Activated CD8-positive, alpha-beta memory T cell treated with anti-CD3 and anti-CD28 coated beads for 4 hours (primary cell): ENCODE data around the gene TMEM18.

ENCODE experiments used
- DNase-seq, 2 donors: peaks; one replicate each; pipeline ENCODE4 v3.0.0-alpha.2; 2020; ENCODE audit warnings: low read depth in 2 of 2

The TMEM18 gene

DNA sequence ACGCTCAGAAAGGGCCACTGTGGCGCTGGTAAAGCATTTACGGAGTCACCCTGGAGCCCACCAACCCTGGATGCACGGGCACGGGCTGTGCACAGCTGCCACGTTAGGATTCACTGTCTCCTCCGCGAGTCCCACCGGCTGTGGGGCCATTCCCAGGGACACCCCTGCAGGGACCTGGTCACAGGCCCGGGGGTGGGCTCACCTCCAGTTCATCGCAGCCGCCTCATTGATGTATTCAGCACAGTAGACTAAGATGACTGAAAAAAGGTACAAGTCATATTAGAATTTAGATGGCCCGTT is 4.7 kb downstream of the TMEM18 start:
- DNase-seq, result no peak

DNA sequence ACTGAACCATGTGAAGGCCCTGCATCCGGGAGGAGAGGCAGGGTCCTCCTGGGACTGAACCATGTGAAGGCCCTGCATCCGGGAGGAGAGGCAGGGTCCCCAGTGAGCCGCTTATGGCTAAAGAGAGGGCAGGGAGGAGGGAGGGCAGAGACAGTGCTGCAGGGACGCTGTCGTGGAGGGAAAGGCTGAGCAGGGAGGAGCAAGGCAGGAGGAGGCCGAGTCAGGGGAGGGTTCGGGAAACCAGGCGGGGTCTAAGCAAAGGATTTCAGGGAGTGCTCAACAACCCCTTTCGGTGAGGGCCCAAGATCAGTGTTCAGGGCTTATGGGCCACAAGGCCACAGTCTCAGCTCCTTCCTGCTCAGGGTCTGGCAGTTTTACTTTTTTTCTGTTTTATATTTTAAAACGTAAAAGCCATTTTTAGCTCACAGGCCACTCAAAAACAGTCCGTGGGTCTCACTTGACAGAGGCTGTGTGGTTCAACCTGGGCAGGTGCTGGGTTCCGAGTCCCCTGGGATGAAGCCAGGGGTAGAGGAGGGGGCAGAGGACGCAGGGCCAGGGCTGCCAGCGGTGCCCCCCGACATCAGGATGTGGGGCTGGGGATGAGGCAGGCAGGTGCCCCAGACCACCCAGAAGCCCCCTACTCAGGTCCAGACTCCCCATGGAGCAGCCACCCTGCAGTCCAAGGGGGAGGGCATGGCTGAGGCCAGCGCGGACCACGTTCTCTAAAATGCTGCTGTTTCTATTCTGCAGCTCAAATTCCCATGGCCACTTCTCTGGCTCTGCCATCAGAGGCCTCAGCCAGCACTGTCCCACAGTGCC is 5.2 kb downstream of the TMEM18 start:
- no peak for DNase-seq

GRCh38 chr2:671072-671471 is 6.1 kb downstream of the TMEM18 start:
- no peak for DNase-seq

- DNase-seq, result no peak
Measured at GRCh38 chr2:670637-671036, 6.6 kb downstream of the TMEM18 start.

DNA sequence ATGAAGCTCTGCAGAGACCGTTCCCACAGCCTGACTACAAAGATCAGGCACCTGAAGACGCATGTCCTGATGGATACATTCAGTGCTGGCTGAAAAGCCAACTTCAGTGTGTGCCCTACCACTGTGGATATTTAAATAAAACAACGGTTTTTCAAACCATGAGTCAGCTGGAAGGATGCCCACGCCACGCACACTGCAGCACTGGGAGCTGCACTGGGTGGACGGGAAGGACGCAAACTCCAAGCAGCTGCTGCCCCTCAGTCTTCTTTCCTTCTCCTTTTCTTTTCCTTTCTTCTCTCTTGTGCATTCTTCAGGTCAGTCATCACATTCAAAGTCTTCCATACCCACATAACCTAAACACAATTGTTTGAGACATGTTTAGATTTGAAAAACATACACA is 7.9 kb downstream of the TMEM18 start:
- DNase-seq, result no peak

DNA sequence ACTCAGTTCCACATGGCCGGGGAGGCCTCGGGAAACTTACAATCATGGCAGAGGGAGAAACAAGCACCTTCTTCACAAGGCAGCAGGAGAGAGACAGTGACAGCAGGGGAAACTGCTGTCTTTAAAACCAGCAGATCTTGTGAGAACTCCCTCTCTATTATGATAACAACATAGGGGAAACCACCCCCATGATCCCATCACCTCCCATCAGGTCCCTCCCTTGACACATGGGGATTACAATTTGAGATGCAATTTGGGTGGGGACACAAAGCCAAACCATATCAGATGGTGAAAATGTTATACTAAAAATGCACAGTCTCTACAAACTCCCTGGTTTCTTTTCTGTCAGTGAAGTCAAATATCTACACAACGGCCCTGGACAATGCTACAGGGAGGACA is 9.2 kb downstream of the TMEM18 start:
- DNase-seq, result no peak

DNA sequence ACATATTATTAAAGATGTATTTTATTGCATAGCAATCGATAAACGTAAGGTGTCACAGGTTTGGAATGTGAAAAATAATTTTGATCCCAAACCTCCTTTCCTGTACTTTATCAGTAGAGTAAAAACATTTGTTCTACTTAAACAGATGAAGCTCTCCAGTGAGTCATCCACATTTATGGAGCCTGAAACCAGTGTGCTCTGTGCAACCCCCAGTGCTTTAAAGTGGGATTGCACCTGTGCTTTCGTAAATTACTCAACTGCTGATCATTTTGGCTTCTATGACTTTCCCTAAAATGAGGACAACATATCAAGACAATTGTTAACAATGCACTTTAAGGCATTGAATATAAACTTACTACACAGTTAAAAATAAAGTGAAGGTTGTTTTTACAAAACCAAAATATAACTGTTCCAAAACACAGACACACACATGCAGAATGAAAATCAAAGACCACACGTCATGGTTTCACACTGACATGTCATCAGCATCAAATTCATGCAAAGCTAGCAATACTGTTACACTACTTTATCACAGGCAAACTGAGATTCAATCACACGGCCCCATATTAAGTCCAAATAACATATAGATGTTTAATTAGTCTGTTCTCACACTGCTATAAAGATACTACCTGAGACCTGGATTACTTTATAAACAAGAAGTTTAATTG is 9.7 kb downstream of the TMEM18 start:
- DNase-seq, result no peak

DNA sequence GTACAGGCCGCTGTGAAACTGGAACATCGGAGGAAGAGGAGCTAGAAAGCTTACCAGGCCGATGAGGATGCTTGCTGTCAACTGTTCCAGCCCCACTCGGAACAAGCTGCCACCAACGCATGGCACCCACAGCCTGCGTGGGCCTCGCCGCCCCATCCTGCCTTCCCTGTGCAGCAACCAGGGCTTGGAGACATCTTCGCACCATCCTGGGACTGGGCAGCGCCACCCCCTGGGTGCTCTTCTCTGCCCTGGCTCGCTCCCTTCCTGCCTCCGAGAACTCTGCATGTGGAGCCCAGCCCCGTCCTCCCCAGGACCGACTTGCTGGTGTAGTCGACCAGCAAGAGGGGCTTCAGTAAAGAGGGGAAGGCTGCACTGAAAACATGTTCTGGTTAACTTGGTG is 10.8 kb downstream of the TMEM18 start:
- DNase-seq, result no peak

DNA sequence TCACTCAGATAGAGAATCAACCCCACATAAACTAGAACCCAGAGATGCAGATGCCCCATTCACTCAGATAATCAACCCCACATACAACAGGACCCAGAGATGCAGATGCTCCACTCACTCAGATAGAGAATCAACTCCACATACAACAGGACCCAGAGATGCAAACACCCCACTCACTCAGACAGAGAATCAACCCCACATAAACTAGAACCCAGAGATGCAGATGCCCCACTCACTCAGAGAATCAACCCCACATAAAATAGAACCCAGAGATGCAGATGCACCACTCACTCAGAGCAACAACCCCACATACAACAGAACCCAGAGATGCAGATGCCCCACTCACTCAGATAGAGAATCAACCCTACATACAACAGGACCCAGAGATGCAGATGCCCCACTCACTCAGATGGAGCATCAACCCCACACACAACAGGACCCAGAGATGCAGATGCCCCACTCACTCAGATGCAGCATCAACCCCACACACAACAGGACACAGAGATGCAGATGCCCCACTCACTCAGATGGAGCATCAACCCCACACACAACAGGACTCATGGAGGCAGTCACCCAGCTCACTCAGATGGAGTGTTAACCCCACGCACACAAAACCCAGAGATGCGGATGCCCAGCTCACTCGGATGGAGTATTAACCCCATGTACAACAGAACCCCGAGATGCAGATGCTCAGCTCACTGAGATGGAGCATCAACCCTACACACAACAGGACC is 11.7 kb downstream of the TMEM18 start:
- no peak for DNase-seq

DNA sequence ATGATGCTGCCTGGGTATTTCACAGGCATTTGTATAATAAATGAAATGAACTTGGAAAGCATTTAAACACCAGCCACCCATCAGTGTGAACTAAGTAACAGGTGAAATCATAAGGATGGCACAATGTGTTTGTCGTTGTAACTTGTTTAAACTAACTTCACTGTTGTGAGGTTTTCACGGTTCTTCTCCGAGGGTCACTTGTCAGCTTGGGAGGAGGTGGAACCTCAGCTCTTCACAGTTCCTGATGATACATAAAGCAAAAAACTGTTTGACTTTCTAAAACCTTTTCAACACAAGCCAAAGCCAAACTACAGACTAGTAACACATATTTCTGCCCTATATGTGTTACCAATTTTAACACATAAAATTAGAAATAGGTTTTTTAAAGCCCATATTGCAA is 13.1 kb downstream of the TMEM18 start:
- DNase-seq, result no peak

- no peak for DNase-seq
Measured at GRCh38 chr2:663221-663620, 14.0 kb downstream of the TMEM18 start.

DNA sequence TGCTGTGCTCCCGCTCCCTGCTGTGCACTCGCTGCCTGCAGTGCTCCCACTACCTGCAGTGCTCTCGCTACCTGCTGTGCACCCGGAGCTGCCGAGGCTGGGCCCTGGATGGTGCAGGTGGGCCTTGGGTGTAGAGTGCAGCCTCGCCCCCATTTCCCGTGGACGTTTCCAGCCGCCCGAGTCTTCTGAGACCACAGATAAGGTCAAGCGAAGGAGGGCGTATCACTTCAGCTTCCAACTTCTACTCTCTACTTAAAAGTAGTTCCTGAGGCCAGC is 15.9 kb downstream of the TMEM18 start:
- DNase-seq, result no peak

GRCh38 chr2:660586-661359 is 16.4 kb downstream of the TMEM18 start:
- DNase-seq, result no peak

GRCh38 chr2:660029-660428 is 17.2 kb downstream of the TMEM18 start:
- no peak for DNase-seq

DNA sequence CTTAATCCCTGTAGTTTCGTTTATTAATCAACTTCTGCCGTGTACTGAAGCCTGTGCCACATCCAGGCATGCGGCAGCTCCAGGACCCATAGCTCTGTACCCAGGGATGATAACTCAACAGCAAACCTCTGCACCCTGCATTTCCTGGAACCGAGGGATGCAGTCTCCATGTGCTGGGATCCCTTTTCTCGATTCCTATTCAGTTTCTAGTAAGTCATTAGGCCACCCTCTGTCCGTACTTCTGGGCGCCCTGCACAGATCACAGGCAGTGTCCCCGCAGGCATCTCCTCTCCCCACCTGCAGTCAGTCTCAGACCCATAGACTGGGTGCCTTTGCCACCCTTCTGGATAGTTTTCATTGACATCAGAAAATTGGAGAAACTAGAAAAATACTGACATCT is 18.8 kb downstream of the TMEM18 start:
- DNase-seq, result no peak

GRCh38 chr2:657766-658165 is 19.4 kb downstream of the TMEM18 start:
- DNase-seq, result no peak

DNA sequence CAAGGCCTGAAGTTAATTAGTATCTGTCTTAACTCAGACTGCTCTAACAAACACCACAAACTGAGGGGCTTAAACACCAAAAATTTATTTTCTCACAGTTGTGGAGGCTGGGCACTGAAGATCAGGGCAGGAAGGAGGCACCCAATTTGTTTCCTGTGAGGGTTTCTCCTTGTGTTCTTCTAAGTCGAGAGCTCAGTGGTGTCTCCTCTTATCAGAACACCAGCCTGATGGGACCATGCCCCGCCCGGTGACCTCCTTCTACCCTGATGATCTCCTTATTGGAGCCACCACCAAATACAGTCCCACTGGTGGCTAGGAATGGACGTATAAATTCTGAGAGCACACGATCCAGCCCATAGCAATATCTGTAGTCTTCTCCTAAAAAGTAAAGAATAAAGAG is 20.5 kb downstream of the TMEM18 start:
- no peak for DNase-seq

DNA sequence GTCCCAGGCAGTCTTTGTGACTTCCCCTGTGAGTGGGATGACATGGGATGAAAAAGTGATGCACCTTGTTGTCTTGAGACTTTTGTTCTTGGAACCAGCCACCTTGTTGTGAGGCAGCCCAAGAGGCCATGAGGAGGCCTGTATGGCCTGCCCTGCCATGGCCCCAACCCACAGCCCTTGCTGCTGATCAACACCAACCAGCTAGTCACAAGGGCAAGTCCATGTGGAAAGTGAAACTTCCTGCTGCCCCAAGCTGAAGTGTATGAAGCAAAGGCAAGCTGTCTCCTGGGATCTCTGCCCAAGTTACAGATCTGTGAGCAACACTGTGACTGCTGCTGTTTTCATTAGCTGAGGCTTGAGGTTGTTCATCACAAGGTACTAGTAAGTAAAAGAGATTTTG is 21.6 kb downstream of the TMEM18 start:
- DNase-seq, result no peak

DNA sequence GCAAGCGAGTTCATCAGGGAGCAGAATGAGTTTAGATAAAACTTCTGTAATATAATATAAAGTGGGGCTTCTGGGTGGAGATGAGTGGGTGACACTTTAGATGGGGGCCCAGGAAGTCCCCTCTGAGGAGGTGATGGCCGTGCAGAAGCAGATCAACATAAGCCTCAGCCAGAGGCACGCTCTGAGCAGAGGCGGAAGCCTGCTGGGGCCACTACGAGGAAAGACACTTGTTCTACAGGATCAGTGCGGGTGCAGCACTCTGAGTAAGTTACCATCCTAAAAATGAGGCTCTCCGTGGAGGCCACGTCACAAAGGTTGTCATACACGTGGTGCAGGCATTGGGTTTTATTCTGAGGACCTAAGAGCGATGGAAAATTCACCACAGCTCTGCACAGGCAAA is 22.3 kb downstream of the TMEM18 start:
- no peak for DNase-seq

DNA sequence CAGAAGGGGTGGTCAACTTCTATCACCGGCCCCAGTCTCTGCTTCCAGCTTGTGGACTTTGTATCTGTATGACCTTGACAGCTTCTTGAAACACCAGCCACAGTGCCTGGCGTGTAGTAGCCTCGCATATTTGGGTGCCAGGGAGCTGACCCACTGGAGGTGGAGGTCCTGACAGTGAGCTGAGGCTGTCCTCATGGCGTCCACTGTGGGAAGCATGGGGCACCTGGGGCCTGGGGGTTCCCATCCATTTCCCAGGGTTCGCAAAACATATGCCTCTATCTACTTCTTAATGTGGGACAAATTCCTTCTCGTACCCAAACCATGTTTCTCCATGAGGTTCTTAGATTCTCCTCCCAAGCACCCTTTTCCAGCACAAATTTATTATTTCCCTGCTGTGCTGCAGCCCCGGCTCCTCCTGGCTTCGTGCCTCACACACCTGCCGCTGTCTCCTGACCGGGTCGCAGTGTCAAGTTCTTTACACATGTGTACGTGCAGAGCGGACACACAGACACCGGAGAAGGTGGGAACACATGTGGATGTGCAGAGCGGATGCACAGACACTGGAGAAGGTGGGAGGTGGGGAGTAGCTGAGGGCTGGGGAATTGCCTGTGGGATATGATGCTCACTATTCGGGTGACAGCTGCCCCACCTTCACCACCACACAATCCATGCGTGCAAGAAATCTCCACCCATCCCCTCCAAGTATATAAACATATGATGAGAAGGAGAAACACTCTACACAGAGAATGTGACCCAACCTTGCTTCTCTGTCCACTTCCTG is 23.4 kb downstream of the TMEM18 start:
- no peak for DNase-seq

GRCh38 chr2:652881-653480 is 24.2 kb downstream of the TMEM18 start:
- DNase-seq, result no peak
